SH-SY5Y (cell line): ENCODE data around the gene MGAT3.

ENCODE experiments used
- GATA2 ChIP-seq: IDR thresholded peaks from 2 replicates; pipeline ENCODE4 v1.6.1; 2011; ENCODE audit warnings: mild to moderate bottlenecking, low read depth, low read length
- GATA3 ChIP-seq: IDR thresholded peaks from 2 replicates; pipeline ENCODE4 v1.6.1; 2011; ENCODE audit warnings: low read depth, mild to moderate bottlenecking, low read length, moderate library complexity

Gene MGAT3

GRCh38 chr22:39422721-39423120 lies 34.1 kb upstream of the MGAT3 start:
- TF ChIP-seq GATA3 (no peak), GATA2 (no peak)

- no peak for TF ChIP-seq GATA2
- TF ChIP-seq GATA3: no peak
These were observed 32.8 kb upstream of the MGAT3 start for GRCh38 chr22:39423976-39424375.

DNA sequence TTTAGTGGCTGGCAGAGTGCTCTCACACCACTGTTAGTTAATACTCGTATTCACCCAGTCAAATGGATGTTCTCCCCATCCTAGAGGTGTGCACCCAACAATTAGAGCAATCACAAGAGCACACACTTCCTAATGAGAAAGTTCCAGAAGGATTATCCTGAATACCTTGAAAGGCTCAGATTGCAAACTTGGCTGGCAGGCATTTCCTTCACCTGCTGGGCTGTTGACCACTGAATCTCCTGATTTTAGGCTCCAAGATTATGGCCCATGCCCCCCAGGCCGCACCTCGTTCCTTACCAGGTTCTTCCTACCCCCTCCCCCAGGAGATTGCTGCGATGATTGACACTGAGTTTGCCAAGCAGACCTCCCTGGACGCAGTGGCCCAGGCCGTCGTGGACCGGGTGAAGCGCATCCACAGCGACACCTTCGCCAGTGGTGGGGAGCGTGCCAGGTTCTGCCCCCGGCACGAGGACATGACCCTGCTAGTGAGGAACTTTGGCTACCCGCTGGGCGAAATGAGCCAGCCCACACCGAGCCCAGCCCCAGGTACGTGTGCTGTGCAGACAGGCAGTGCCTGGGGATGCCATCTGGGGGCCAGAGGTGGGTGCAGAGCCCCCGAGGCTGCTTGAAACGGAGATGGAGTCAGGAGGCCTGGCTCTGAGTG lies 30.3 kb upstream of the MGAT3 start:
- TF ChIP-seq GATA2 (no peak), GATA3 (no peak)

DNA sequence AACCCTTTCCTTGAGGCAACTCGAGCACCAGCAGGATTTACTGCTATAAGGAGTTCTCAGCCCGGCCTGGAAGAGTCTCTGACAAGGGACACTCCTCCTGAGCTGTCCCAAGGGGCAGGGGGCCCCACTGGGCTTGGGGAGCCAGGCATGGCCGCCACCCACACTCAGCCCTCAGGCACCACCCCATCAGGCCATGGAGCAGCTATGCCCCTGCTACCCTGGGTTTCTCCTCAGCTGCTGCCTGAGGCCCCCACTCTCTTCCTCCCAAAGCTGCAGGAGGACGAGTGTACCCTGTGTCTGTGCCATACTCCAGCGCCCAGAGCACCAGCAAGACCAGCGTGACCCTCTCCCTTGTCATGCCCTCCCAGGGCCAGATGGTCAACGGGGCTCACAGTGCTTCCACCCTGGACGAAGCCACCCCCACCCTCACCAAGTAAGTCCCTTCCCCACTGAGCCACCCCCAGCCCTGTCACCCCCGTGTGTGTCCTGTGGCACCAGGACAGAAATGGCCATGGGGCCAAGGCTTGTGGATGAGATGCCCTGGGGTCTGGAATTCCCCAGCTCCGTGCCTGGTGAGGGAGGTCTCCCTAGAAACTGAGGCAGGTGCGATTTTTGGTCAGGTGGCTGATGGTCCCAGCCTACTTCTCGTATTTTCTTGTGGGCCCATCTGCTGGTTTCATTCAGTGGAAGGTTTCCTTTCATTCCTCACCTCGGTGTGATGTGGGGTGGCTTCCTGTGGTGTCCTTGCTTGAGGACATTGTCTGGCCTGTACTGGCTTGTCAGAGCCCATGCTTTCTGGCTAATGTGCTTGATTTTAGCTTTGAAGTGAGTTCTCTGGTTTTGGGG lies 28.8 kb upstream of the MGAT3 start:
- no peak for TF ChIP-seq GATA3
- no peak for TF ChIP-seq GATA2

- TF ChIP-seq GATA3: no peak
- TF ChIP-seq GATA2: no peak
These were observed 28.2 kb upstream of the MGAT3 start for GRCh38 chr22:39428597-39429071.

DNA sequence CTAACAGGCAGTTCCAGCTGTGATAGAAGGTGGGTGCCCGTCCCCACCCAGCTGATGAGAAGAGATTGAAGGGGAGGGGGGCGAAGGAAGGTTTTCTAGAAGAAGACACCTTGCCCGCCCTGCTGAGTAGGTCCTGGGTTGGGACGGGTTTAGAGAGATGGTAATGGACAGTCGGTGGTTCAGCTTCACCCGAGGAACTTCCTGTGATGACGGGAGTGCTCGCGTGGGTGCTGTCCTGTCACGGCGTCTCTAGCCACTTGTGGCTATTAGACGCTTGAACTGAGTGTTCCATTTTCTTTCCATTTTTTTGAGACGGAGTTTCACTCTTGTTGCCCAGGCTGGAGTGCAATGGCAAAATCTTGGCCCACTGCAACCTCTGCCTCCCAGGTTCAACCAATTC lies 27.6 kb upstream of the MGAT3 start:
- TF ChIP-seq GATA2: no peak
- TF ChIP-seq GATA3: no peak

DNA sequence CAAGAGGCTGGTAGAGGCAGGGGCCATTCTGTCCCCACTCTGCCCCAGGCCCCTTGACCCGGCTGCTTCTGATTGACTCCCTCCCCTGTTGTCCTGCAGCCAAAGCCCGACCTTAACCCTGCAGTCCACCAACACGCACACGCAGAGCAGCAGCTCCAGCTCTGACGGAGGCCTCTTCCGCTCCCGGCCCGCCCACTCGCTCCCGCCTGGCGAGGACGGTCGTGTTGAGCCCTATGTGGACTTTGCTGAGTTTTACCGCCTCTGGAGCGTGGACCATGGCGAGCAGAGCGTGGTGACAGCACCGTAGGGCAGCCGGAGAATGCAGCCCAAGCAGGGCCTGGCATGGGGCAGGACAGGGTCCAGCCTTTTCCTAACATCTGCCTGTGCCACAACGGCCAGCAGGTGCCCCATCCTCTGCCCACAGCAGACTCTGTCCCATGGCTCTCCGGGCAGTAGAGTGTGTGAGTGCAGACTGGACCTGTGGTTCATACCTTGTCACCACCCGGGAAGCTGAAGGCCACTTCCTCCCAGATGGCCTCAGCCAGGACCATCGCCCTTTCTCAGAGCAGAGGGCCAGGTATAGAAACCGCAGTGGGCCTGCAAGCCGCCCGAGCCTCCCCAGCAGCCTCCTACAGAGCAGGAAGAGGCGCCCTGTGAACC lies 26.8 kb upstream of the MGAT3 start:
- TF ChIP-seq GATA2: no peak
- no peak for TF ChIP-seq GATA3

DNA sequence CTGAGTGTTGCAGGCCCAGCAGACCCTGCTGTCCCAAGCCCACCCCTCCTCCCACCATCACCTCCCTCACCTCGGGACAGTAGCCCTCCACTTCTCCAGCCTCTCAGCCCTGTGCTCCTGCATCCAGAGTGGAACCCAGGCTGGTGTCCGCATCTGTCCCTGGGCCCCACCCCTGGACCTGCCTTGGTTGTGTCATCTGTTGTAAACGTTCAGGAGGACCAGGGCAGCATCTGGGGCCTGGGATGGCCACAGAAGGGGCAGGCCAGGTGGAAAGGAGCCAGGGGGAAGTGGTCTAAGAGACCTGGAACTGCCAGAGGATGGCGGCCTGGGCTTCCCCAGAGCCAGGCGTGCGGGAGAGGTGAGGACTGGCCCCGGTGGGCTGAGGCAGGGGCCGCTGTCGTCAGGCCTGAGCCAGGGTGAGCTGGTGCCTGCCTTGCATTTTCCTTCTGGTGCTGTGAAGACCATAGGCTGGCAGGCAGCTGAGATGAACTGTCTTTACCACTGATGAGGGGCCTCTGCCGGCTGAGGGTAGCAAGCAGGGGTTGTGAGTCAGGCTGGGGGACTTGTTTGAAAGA lies 26.1 kb upstream of the MGAT3 start:
- no peak for TF ChIP-seq GATA3
- TF ChIP-seq GATA2: no peak

DNA sequence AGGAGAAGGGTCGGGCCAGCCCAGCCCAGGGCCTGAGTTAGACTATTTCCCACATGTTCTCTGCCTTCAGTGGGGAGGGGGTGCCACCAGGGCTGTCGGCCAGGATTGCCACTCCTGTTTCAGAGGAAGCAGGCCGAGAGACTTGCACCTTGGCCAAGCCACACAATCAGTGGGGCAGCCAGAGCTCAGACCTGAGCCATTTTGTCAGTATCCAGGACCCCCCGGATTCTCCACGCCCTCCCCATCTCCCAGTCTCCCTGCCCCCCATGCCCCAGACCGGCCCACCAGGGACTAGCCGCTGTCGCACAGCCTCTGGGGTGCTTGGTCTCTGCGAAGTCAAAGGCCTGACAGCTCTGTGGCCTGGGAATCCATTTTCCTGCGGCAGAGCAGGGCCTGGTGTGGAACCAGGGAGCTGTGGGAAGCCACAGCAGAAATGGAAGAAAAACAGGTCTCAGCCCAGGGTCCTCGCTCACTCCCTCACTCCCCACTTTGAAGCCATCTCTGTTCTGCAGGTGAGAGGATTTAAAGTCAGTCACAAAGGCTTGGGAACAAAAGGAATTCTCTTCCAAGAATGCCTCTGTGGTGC lies 25.5 kb upstream of the MGAT3 start:
- TF ChIP-seq GATA3 (no peak), GATA2 (no peak)

DNA sequence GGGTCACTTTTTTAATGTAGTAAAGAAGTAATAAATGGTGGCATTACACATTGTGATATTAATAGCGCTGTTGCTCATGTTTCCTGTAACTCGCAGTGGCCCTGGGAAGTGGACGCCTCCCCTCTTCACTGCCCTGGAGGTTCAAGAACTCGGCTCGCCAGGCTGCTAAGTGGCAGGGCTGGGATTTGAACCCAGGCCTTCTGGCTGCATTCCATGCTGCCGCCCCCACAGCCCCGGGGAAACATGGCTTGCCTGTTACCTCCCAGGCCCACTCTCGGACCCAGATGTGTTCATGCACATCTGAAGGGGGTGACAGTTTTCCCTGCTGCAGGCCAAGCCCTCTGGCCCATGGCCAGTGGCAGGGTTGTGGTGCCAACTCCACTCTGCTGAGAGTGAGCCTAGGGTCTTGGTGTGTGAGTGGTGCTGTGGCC lies 25.0 kb upstream of the MGAT3 start:
- TF ChIP-seq GATA2 (no peak), GATA3 (no peak)

DNA sequence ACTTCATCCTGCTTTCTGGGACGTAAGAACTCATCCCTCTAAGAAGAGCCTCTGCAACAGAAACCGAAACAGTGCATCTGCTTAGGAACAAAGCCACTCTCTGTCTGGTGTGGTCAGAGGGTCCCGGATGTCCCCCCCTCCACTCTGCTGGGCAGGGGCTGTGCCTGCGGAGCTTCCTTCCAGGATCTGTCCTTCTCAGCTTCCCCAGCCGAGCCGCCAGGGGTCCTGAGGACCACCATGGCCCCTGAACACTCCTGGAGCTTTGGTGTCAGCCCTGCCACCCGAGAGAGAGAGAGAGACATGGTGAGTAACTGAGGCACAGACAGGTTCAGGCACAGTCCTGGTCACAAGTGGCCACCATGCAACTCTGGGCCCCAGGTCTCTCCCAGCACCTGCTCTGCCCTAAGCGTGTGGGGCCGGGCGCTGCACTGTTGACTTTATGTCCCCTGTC lies 24.4 kb upstream of the MGAT3 start:
- TF ChIP-seq GATA3: no peak
- TF ChIP-seq GATA2: no peak

GRCh38 chr22:39433476-39434242 lies 23.2 kb upstream of the MGAT3 start:
- TF ChIP-seq GATA2 (no peak), GATA3 (no peak)

DNA sequence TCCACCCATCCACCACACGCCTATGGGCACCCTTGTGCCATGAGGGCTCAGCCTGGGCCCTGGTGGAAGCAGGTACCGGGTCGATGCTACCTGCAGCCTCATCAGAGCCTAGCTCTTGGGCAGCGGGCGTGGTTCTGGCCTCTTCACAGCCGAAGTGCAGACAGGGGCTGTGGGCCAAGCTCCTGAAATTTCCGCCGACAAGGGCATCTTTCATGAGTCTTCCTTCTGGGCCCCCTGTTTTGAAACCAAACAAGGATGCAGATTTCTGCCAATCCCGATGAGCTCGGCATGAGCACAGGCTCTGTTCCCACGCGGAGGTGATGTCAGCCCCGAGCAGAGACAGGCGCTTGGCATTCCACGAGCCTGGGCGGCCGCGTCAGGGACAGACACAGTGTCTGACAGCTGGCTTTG lies 22.6 kb upstream of the MGAT3 start:
- TF ChIP-seq GATA2 (no peak), GATA3 (no peak)
